Liver (tissue), 9 donors: ENCODE data around the gene MPV17. TPM values are rescaled to one million over a fixed set of nuclear protein-coding genes. Genes with fewer than 3 reads are reported as not detected.
A peak's percentile ranks its signal among the peaks of the same experiment; 100 is the strongest.

ENCODE experiments used
- DNase-seq: peaks from one replicate; pipeline ENCODE4 v3.0.0-alpha.2; 2017; ENCODE audit warnings: low spot score
- H3K27ac ChIP-seq, 2 donors: one replicate each; pipeline ENCODE4 v1.7.0; 2013; ENCODE audit warnings: inconsistent platforms in 2 of 2, low read length in 2 of 2, control low read depth in 1 of 2, low read depth in 1 of 2, mild to moderate bottlenecking in 1 of 2
- H3K27me3 ChIP-seq, 4 donors: one replicate each; pipeline versions ENCODE4 v1.6.1 to v1.7.0; 2013; ENCODE audit warnings: low read length in 3 of 4, inconsistent platforms in 1 of 4, mild to moderate bottlenecking in 1 of 4, moderate library complexity in 1 of 4; ENCODE audit not compliant: control insufficient read depth in 4 of 4, insufficient read depth in 4 of 4
- H3K36me3 ChIP-seq, 4 donors: one replicate each; pipeline versions ENCODE4 v1.6.1 to v1.7.0; 2013; ENCODE audit warnings: low read length in 3 of 4, mild to moderate bottlenecking in 3 of 4, low read depth in 1 of 4, moderate library complexity in 1 of 4; ENCODE audit not compliant: control insufficient read depth in 4 of 4, insufficient read depth in 3 of 4
- H3K4me1 ChIP-seq, 4 donors: one replicate each; pipeline versions ENCODE4 v1.6.1 to v1.7.0; 2013; ENCODE audit warnings: low read length in 3 of 4, mild to moderate bottlenecking in 3 of 4, moderate library complexity in 1 of 4; ENCODE audit not compliant: control insufficient read depth in 4 of 4, insufficient read depth in 4 of 4
- H3K4me3 ChIP-seq, 3 donors: one replicate each; pipeline versions ENCODE4 v1.6.1 to v1.7.0; 2013; ENCODE audit warnings: low read length in 3 of 3, control low read depth in 1 of 3, low read depth in 1 of 3, mild to moderate bottlenecking in 1 of 3
- H3K9ac ChIP-seq, 2 donors: one replicate each; pipeline ENCODE4 v1.7.0; 2013; ENCODE audit warnings: low read length in 2 of 2, mild to moderate bottlenecking in 2 of 2, moderate library complexity in 2 of 2, control low read depth in 1 of 2, low read depth in 1 of 2
- H3K9me3 ChIP-seq, 4 donors: one replicate each; pipeline versions ENCODE4 v1.6.1 to v1.7.0; 2013; ENCODE audit warnings: low read length in 3 of 4; ENCODE audit not compliant: control insufficient read depth in 4 of 4
- EGR1 ChIP-seq, 2 donors: IDR thresholded peaks; 2 replicates each; pipeline ENCODE4 v1.6.1; 2016 to 2018; ENCODE audit warnings: antibody characterized with exemption in 2 of 2, low read depth in 2 of 2
- FOXA1 ChIP-seq: IDR thresholded peaks from 2 replicates; pipeline ENCODE4 v1.6.1; 2016; ENCODE audit warnings: antibody characterized with exemption
- FOXA2 ChIP-seq: IDR thresholded peaks from 2 replicates; pipeline ENCODE4 v1.6.1; 2016; ENCODE audit warnings: antibody characterized with exemption
- GABPA ChIP-seq, 2 donors: IDR thresholded peaks in 1 of 2; conservative IDR thresholded peaks in 1 of 2; 2 replicates each; pipeline ENCODE4 v1.6.1; 2016; ENCODE audit warnings: antibody characterized with exemption in 2 of 2, mild to moderate bottlenecking in 1 of 2, moderate library complexity in 1 of 2
- HNF4A ChIP-seq, 2 donors: conservative IDR thresholded peaks; 2 replicates each; pipeline ENCODE4 v1.6.1; 2016; ENCODE audit warnings: antibody characterized with exemption in 2 of 2, mild to moderate bottlenecking in 2 of 2
- HNF4G ChIP-seq: IDR thresholded peaks from 2 replicates; pipeline ENCODE4 v1.6.1; 2016; ENCODE audit warnings: antibody characterized with exemption
- JUND ChIP-seq, 2 donors: IDR thresholded peaks; 2 replicates each; pipeline ENCODE4 v1.6.1; 2016; ENCODE audit warnings: antibody characterized with exemption in 2 of 2
- NR2F2 ChIP-seq: IDR thresholded peaks from 2 replicates; pipeline ENCODE4 v1.6.1; 2016; ENCODE audit warnings: antibody characterized with exemption
- RAD21 ChIP-seq, 2 donors: IDR thresholded peaks; 2 replicates each; pipeline ENCODE4 v1.6.1; 2016; ENCODE audit warnings: antibody characterized with exemption in 2 of 2, mild to moderate bottlenecking in 2 of 2
- REST ChIP-seq: IDR thresholded peaks from 2 replicates; pipeline ENCODE4 v1.6.1; 2016; ENCODE audit warnings: antibody characterized with exemption, mild to moderate bottlenecking
- RXRA ChIP-seq, 2 donors: IDR thresholded peaks; 2 replicates each; pipeline ENCODE4 v1.6.1; 2017 to 2018; ENCODE audit warnings: antibody characterized with exemption in 2 of 2, mild to moderate bottlenecking in 1 of 2
- TAF1 ChIP-seq: conservative IDR thresholded peaks from 2 replicates; pipeline ENCODE4 v1.6.1; 2016; ENCODE audit warnings: antibody characterized with exemption, mild to moderate bottlenecking
- YY1 ChIP-seq: IDR thresholded peaks from 2 replicates; pipeline ENCODE4 v1.6.1; 2016; ENCODE audit warnings: antibody characterized with exemption, mild to moderate bottlenecking
- WGBS: extraction: QIAGEN DNeasy Blood & Tissue Kit; methylation state at CpG from one replicate; pipeline ENCODE4 v1.1.7; 2013; 5-methylcytosine and 5-hydroxymethylcytosine counted together
- polyA plus RNA-seq, 2 donors: library from polyadenylated mRNA; stranded (reverse) in 1 of 2; unstranded in 1 of 2; fragments of 200-250 nt in 1 of 2; fragments of >200 nt in 1 of 2; fragmentation: Nextera tagmentation in 1 of 2; extraction: Ambion mirVana in 1 of 2; gene quantifications; one replicate each; pipeline versions ENCODE4 v1.2.1 to v1.2.3, GENCODE V29; 2013 to 2015
- total RNA-seq, 2 donors: library from RNA; depleted of rRNA; stranded (reverse); fragments of >200 nt; gene quantifications; one replicate each; pipeline ENCODE4 v1.2.3, GENCODE V29; 2014
- TF ChIP-seq, protein P1 (sequence below): IDR thresholded peaks from 2 replicates; pipeline ENCODE4 v1.6.1; 2016; ENCODE audit warnings: antibody characterized with exemption
- TF ChIP-seq, protein P2 (sequence below): IDR thresholded peaks from 2 replicates; pipeline ENCODE4 v1.6.1; 2016; ENCODE audit warnings: antibody characterized with exemption
- TF ChIP-seq, protein P3 (sequence below): fragments of 150-350 bp; IDR thresholded peaks from 2 replicates; pipeline ENCODE4 v1.5.1; 2017; ENCODE audit warnings: improper control_type of control experiment, low read depth, low read length; ENCODE audit not compliant: missing input control
- donor health status: healthy.
- donor health status: healthy.
- donor health status: healthy.
- donor health status: healthy.
- donor health status: healthy.

MPV17 gene
- total and polyA plus RNA-seq, 4 donors = 13.9 to 29.6 (median 21.8) TPM

- TF ChIP-seq TAF1 (no peak), GABPA (IDR thresholded peaks at IDR 0.05 in 1 of 2, conservative IDR thresholded peaks at IDR 0.05 in 1 of 2) (no peak), REST (no peak), YY1 (no peak), FOXA2 (no peak), EGR1 (IDR thresholded peaks at IDR 0.05; ENCODE audit: low read depth in 2 of 2) (no peak), HNF4G (no peak), HNF4A (conservative IDR thresholded peaks at IDR 0.05) (no peak), RAD21 (IDR thresholded peaks at IDR 0.05) (no peak), NR2F2 (no peak), FOXA1 (no peak), RXRA (IDR thresholded peaks at IDR 0.05) (no peak), JUND (IDR thresholded peaks at IDR 0.05) (no peak)
- TF ChIP-seq, protein P1, sequence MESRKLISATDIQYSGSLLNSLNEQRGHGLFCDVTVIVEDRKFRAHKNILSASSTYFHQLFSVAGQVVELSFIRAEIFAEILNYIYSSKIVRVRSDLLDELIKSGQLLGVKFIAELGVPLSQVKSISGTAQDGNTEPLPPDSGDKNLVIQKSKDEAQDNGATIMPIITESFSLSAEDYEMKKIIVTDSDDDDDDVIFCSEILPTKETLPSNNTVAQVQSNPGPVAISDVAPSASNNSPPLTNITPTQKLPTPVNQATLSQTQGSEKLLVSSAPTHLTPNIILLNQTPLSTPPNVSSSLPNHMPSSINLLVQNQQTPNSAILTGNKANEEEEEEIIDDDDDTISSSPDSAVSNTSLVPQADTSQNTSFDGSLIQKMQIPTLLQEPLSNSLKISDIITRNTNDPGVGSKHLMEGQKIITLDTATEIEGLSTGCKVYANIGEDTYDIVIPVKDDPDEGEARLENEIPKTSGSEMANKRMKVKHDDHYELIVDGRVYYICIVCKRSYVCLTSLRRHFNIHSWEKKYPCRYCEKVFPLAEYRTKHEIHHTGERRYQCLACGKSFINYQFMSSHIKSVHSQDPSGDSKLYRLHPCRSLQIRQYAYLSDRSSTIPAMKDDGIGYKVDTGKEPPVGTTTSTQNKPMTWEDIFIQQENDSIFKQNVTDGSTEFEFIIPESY = no peak
- TF ChIP-seq, protein P2, sequence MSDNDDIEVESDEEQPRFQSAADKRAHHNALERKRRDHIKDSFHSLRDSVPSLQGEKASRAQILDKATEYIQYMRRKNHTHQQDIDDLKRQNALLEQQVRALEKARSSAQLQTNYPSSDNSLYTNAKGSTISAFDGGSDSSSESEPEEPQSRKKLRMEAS = no peak
- TF ChIP-seq, protein P3, sequence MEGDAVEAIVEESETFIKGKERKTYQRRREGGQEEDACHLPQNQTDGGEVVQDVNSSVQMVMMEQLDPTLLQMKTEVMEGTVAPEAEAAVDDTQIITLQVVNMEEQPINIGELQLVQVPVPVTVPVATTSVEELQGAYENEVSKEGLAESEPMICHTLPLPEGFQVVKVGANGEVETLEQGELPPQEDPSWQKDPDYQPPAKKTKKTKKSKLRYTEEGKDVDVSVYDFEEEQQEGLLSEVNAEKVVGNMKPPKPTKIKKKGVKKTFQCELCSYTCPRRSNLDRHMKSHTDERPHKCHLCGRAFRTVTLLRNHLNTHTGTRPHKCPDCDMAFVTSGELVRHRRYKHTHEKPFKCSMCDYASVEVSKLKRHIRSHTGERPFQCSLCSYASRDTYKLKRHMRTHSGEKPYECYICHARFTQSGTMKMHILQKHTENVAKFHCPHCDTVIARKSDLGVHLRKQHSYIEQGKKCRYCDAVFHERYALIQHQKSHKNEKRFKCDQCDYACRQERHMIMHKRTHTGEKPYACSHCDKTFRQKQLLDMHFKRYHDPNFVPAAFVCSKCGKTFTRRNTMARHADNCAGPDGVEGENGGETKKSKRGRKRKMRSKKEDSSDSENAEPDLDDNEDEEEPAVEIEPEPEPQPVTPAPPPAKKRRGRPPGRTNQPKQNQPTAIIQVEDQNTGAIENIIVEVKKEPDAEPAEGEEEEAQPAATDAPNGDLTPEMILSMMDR = no peak
- peak within 1 kb of the TSS; percentile 3 to 49 (median 25) for H3K4me3 ChIP-seq
- no peak within 1 kb of the TSS for H3K27ac ChIP-seq
- H3K9ac ChIP-seq = no peak within 1 kb of the TSS
- H3K36me3 ChIP-seq = no peaks in the 10 kb centered on the region
- peak; percentile 63 for DNase-seq
- peaks cover 0 to 24% (median 4%) of the 10 kb centered on the region in 4 donors for H3K27me3 ChIP-seq
- H3K4me1 ChIP-seq = peaks cover 10 to 35% (median 22%) of the 10 kb centered on the region in 4 donors
- WGBS = 3% methylated on average over 96 of the region's 96 CpGs
- H3K9me3 ChIP-seq = no peaks in the 10 kb centered on the region
Observed at GRCh38 chr2:27262379-27263286, 60.3 kb downstream of the MPV17 start, which contains the start of gene SLC30A3. Gene SLC30A3 (minus strand): TSS chr2:27263047. CDS start chr2:27262906, 141 bp downstream.
